GM12874 (cell line): Measurements from ENCODE around the gene TXNDC11.

Experiments
- CTCF ChIP-seq: IDR thresholded peaks from 2 replicates; pipeline ENCODE4 v1.5.1; 2011; ENCODE audit warnings: low read depth, mild to moderate bottlenecking, control low read depth, low read length, moderate library complexity; ENCODE audit not compliant: insufficient read depth

Gene TXNDC11

DNA sequence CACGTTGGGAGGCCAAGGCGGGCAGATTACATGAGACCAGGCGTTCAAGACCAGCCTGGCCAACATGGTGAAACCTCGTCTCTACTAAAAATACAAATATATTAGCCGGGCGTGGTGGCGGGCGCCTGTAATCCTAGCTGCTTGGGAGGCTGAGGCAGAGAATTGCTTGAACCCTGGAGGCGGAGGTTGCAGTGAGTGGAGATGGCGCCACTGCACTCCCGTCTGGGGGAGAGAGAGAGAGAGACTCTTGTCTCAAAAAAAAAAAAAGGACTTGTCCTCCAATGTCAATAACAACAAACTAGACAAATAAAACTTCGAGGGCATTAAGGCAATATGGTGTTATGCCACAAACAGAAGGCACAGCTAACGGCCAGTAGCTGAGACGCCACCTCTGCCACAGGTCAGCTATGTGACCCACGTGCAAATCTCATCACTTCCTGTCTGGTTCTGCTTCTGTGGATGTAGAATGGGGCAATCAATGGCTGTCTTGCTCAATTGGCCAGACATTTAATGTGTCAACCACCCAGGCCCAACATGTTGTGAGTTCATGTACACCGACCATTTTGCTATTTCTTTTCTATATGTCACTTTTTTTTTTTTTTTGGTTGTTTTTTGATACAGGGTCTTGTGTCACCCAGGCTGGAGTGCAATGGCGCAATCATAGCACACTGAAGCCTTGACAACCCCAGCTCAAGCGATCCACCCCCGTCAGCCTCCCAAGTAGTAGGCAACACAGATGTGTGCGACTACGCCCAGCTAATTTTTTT lies 834 bp upstream of the TXNDC11 start:
- no peak for TF ChIP-seq CTCF

DNA sequence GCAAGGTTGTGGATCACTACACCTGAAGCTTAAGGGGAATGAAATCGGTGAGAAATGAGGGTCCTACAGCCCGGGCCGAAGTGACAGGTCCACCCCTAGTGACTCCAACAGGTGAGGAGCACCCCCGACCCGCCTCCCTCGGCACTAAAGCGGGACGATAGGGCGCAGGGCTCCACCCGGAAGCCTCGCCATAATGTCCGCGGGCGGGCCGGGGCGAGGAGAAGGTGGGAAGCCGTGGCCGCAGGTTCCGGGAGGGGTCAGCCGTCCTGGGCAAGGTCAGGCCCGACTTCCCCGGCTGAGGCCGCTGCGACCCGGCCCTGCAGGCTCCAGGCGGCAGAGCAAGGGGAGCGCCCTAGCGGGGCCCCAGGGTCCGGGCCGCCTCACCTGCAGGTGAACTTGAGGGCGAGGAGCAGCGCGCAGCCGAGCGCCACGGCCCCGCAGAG lies 543 bp downstream of the TXNDC11 start:
- TF ChIP-seq CTCF = no peak

DNA sequence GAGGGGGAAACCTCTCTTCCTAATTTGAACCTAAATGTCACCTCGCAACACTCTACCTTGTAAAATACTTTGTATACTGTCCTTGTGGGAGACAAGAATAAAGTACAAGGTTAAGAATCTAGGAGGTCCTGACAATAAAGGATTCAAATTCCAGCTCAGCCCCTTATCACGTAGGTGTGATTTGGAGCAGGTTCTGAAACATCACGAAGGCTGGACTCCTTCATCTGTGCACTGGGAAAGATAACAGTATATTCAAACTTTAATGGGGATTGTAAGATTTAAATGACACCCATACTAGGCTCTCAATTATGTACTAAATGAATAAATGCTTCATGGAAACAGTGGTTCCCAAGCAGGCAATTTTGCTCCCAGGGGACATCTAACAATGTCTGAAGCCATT lies 2.1 kb downstream of the TXNDC11 start:
- TF ChIP-seq CTCF = no peak

DNA sequence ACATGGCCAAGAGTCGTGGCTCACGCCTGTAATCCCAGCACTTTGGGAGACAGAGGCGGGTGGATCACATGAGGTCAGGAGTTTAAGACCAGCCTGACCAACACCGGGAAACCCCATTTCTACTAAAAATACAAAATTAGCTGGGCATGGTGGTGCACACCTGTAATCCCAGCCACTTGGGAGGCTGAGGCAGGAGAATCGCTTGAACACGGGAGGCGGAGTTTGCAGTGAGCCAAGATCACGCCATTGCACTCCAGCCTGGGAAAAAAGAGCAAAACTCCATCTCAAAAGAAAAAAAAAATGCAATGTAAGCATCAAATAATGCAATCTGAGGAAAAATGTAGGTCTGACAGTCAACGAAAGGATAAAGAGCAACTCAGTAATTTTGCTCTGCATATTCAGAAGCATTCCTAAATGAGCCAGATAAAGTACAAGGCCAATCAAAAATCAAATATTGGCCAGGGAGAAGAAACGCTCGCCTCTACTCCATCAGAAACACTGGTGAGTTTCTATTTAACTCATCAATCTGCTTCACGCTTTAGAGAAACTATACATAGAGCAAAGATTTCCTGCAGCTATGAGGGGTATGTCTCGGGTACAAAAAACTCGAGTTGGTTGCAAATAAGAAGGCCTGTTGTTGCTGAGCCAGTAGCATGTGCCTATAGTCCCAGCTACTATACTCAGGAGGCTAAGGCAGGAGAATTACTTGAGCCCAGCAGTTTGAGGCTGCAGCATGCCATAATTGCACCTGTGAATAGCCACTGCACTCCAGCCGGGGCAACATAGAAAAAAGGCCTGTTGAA lies 3.7 kb downstream of the TXNDC11 start:
- no peak for TF ChIP-seq CTCF

DNA sequence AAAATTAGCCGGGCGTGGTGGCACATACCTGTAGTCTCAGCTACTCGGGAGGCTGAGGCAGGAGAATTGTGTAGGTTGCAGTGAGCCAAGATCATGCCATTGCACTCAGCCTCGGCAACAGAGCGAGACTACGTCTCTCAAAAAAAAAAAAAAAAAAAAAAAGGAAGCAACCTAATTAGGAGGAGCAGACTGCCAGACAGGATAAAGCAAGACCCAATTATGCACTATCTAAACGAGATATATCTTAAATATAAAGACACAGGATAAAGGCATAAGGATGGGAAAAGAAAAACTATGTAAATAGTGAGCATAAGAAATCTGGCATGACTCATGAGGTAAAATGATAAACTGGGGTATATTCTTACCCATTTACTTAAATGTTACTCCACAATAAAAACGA lies 4.9 kb downstream of the TXNDC11 start:
- TF ChIP-seq CTCF = no peak

GRCh38 chr16:11736903-11737302 lies 5.8 kb downstream of the TXNDC11 start:
- TF ChIP-seq CTCF = no peak

- no peak for TF ChIP-seq CTCF
Observed at GRCh38 chr16:11735787-11736186, 6.9 kb downstream of the TXNDC11 start.
